ENCODE data around the gene EEF1B2.
"Not testable (repeated sequence)": the region's sequence is repeated elsewhere in the genome, so short reads cannot be mapped to it uniquely, and the experiment has no call there.

EEF1B2 gene

DNA sequence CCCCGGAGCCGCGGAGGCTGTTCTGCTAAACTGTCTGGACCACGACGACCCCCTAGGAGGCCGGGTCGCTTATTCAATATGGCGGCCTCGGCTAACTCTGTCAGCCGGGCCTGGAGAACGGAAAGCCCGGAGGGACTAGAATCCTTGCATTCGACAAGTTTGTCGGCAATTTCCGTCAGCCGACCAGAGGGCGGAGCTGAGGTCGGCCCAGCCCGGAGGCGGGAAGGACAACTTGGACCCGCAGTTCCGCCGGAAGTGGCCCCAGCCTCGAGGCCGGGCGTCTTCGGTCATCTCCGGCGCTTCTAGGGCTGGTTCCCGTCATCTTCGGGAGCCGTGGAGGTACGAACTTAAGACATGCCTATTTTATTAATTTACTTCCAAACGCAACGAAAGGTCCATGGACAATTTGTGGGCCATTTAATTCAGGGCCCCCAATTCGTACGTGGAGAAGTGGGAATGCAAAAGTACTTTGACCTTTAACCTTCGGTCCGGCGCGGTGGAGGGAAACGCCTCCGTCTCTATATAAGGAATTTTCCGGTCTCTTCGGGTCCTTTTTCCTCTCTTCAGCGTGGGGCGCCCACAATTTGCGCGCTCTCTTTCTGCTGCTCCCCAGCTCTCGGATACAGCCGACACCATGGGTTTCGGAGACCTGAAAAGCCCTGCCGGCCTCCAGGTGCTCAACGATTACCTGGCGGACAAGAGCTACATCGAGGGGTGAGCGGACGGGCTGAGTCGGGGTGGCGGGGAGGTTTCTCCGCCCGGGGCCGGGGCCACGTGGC, at the start of gene EEF1B2, which contains the start of gene NDUFS1:
TSS of gene EEF1B2 (plus strand) at position 550 of the 779 bp plus-strand sequence. CDS start at position 635, 85 bp downstream.
TSS of gene NDUFS1 (minus strand) at position 99 of the 779 bp plus-strand sequence. CDS start 5,766 bp downstream, outside the sequence.
- DNase-seq = peak; percentile 97

DNA sequence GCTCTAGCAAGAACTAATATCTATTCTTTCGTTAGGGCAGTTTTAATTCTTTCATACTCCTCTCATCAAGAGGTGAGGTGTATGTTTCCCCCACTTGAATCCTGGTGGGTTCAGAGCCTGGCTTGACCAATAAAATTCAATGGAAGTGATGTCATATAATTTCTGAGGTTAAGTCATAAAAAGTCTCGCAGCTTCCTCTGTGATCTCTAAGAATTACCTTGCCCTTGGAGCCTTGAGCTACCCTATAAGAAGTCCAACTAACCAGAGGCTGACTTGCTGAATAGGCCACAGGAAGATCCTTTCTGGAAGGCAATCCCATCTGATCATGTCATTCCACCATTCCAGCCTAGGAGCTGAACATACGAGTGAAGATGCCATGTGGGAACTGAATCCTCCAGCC, 47.6 kb upstream of the EEF1B2 start:
- DNase-seq = no peak

DNA sequence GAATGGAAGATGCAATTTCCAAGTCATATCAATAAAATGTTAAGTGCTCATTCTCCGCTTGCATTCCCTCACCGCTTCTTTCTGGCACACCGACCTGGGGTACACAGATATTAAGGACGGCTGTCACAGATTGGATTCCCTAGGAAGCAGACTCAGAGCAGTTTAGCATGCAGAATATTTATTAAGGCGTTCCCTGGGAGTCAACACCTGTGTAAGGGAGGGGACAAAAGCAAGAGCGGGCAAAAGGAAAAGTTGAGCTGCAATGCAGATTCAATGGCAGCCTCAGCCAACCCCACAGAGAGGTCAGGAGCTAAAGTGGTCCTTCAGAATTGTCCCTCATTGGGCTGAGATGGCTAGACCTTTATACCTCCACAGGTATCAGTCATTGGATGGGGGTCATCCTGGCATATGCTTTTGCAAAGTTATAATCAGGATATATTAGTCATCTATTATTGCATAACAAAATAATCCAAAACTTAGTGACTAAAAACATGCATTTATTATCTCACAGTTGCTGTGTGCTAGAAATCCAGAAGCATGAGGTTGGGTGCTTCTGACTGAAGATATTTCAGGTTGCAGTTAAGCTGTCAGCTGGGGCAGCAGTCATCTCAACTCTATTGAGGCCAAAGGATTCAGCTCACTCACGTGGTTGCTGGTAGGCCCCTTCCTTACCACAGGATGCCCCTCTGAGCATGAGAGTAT, 46.7 kb upstream of the EEF1B2 start:
- DNase-seq = no peak

GRCh38 chr2:206115026-206115578, 44.6 kb upstream of the EEF1B2 start:
- DNase-seq = no peak

GRCh38 chr2:206116278-206116677, 43.4 kb upstream of the EEF1B2 start:
- no peak for DNase-seq

DNA sequence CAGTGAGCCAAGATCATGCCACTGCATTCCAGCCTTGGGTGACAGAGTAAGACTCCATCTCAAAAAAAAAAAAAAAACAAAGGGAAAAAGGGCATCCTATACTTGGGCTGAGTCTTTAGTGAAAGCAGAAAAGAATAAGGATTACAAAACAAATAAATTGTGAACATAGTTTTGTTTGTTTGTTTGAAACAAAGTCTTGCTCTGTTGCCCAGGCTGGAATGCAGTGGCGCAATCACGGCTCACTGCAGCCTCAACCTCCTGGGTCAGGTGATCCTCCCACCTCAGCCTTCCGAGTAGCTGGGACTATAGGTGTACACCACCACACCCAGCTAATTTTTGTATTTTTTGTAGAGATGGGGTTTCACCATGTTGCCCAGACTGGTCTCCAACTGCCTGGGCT, 37.1 kb upstream of the EEF1B2 start:
- not testable (repeated sequence) for DNase-seq

DNA sequence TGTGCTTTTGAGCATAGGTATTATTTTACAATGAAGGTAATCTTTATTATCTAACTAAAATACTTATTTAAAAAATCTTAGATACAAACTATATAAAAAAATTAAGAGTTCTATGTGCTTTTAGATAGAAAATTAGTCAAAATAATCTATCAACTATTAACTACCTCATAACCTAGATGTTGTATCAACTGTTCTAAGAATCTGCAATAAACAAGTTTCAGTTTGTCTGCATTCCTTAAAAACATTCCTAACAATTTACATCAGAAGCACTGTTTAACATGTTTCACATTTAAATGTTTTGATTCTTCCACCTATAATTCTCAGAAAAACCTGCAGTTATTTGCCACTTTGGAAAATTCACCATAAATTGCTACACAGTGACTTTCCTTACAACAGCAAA, 33.8 kb upstream of the EEF1B2 start:
- no peak for DNase-seq

- DNase-seq = no peak
These were observed 32.0 kb upstream of the EEF1B2 start for GRCh38 chr2:206127656-206128055.

DNA sequence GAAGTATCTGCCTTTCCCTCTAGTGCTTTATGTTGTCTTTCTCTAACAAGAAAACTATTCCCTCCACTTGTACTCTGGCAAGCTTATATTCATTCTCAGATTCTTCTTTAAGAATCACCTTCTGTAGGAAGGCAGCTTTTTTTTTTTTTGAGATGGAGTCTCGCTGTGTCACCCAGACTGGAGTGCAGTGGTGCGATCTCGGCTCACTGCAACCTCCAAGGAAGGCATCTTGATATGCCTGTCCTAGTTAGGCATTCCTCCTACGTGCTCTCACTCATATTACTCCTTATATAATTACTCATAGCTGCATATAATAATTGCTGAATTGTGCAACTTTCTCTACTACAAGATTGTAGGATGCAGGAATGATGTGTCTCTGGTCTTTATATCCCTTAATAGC, 16.2 kb upstream of the EEF1B2 start:
- no peak for DNase-seq

DNA sequence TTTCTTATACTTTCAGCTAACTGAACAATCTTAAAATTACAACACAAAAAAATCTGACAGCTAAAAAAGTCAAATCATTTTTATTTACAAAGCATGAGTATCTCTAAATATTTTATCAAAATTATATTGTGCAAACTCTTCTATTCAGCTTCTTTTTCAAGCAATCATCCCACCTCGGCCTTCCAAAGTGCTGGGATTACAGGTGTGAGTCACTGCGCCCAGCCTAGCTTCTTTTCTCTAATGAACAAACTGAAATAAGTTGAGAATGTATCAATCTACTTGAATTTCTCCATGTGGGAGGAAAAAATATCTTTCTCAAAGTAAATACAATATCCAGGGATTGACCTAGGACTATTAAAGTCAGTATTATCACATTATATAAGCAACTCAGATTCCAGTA, 15.3 kb upstream of the EEF1B2 start:
- DNase-seq = no peak

GRCh38 chr2:206145665-206146064, 14.0 kb upstream of the EEF1B2 start:
- DNase-seq = no peak

- DNase-seq = no peak
These were observed 10.4 kb upstream of the EEF1B2 start for GRCh38 chr2:206149330-206149729.

GRCh38 chr2:206150168-206150567, 9.5 kb upstream of the EEF1B2 start:
- no peak for DNase-seq

DNA sequence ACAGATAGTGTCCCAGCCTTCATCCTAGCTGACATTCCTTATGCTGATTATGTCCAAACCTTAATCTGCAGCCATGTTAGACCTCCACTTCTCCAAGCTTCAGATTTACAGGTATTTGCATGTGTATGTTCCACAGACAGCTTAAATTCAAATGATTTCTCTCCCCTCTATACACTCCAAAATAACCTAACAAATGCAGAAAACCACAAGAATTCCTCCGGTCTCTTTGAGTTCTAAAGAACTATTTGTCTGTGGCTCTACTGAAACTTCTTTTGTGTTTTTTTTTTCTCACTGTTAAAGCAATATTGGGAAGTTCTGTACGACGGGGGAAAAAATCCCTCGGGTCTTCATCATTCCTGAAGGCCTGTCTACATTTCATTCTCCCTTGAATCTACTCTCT, 9.1 kb upstream of the EEF1B2 start:
- DNase-seq = no peak

DNA sequence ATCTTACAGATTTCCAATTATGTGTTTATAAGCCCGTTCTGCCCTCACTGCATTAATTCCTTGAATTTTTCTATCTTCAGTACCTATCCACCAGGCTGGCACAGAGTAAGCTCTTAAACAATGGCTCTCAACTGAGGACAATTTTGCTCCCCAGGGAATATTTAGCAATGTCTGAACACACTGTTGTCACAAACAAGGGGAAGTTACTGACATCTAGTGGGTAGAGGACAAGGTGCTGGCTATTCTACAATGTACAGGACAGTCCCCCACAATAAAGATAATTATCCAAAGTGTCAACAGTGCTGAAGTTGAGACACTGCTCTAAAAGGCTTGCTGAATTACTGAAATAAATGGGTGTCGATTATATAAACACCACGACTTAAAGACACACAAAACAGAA, 5.5 kb upstream of the EEF1B2 start:
- no peak for DNase-seq

GRCh38 chr2:206157014-206157413, 2.7 kb upstream of the EEF1B2 start:
- not testable (repeated sequence) for DNase-seq

GRCh38 chr2:206158563-206159345, 941 bp upstream of the EEF1B2 start:
- no peak for DNase-seq

DNA sequence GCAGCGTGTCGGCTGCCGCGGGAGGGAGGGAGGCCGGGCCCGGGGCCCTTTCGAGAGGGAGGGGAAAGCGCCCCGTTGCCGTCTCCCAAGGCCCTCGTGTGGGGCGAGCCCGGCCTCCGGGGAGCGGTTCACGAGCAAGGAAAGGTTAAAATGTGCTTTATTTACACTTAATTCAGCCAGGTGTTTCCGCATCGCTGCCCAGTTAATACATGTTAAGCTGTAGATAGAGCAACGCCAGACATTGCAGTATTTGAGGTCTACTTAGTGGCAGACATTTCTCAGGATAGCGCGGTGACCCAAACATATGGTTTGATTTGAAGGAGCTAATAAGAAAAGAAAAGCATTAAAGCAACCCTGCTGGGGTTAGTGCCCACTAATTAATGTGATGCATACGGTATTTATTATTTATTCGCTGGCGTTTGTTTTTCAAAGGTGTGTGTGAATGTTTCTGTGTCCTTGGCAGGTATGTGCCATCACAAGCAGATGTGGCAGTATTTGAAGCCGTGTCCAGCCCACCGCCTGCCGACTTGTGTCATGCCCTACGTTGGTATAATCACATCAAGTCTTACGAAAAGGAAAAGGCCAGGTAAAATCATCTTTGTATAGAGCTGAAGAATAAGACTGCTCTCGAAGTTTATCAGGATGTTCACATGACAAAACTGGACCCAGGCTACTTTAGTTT, 571 bp downstream of the EEF1B2 start:
- DNase-seq = no peak

GRCh38 chr2:206160807-206161179, 1.1 kb downstream of the EEF1B2 start:
- no peak for DNase-seq

GRCh38 chr2:206162401-206162800, 2.7 kb downstream of the EEF1B2 start:
- DNase-seq = not testable (repeated sequence)

- DNase-seq = no peak
These were observed 3.7 kb downstream of the EEF1B2 start for GRCh38 chr2:206163251-206163880.

DNA sequence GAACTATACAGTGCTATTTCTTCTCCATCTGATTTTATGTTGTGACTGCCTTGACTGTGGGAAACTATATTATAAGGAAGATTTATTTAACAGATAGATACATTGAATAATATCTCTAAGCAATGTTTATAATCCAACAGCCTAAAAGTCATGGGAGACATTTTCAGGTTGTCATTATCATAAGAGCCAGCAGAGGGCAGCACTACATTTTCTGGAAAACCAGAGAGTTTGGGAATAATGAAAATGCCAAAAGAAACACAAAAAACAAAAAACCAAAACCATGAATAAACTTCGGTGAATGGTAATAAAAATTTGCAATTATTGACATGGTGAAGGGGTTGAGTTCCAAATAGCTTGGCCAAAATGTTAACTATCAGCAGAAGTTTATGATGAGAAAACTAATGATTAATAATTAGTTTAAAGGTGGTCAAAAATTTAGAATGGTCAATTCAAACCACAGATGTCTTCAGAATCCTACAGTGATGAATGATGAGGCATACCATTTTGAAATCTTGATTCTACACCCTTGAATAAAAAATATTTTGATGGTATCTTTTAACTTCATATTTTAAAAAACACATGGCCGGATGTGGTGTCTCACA, 4.7 kb downstream of the EEF1B2 start:
- peak; percentile 50 for DNase-seq
